Gastrocnemius medialis (tissue), 4 donors: ENCODE results near the gene SEMA7A.

ENCODE experiments used
- POLR2A ChIP-seq, 2 donors: fragments of 450-650 bp; IDR thresholded peaks; one replicate each; pipeline ENCODE4 v1.6.1; 2017; ENCODE audit warnings: antibody characterized with exemption in 2 of 2, mild to moderate bottlenecking in 2 of 2, moderate library complexity in 2 of 2
- TF ChIP-seq, protein P1 (sequence below), 5 experiments: fragments of 450-650 bp in 3 of 5; fragments of 200-600 bp in 2 of 5; sonication (generic) in 2 of 5; IDR thresholded peaks in 4 of 5; conservative IDR thresholded peaks in 1 of 5; 1 replicate in 4 of 5; 2 replicates in 1 of 5; pipeline ENCODE4 v1.5.1; 2016 to 2019; ENCODE audit warnings: antibody characterized with exemption in 5 of 5, mild to moderate bottlenecking in 3 of 5, moderate library complexity in 3 of 5

GRCh38 chr15:74376226-74376625 is 57.5 kb downstream of the SEMA7A start:
- TF ChIP-seq, protein P1, sequence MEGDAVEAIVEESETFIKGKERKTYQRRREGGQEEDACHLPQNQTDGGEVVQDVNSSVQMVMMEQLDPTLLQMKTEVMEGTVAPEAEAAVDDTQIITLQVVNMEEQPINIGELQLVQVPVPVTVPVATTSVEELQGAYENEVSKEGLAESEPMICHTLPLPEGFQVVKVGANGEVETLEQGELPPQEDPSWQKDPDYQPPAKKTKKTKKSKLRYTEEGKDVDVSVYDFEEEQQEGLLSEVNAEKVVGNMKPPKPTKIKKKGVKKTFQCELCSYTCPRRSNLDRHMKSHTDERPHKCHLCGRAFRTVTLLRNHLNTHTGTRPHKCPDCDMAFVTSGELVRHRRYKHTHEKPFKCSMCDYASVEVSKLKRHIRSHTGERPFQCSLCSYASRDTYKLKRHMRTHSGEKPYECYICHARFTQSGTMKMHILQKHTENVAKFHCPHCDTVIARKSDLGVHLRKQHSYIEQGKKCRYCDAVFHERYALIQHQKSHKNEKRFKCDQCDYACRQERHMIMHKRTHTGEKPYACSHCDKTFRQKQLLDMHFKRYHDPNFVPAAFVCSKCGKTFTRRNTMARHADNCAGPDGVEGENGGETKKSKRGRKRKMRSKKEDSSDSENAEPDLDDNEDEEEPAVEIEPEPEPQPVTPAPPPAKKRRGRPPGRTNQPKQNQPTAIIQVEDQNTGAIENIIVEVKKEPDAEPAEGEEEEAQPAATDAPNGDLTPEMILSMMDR (IDR thresholded peaks at IDR 0.05 in 4 of 5, conservative IDR thresholded peaks at IDR 0.05 in 1 of 5), result no peak
- no peak for TF ChIP-seq POLR2A (IDR thresholded peaks at IDR 0.05)
